ENCODE measurements around the gene CLBA1. TPM values are rescaled to one million over a fixed set of nuclear protein-coding genes. Genes with fewer than 3 reads are reported as not detected.

Gene CLBA1
- total and polyA plus RNA-seq, 2 experiments from 2014 or later: 7.7 to 10.4 TPM

- Histone ChIP-seq H3K9me2 (ENCODE audit: insufficient read depth) (no peaks in the 10 kb centered on the region), H3K36me3 (ENCODE audit: low read depth) (no peaks in the 10 kb centered on the region), H3K9ac (no peak overlapping the region), H3K79me2 (ENCODE audit: insufficient read depth) (no peaks in the 10 kb centered on the region), H3K27ac (no peak overlapping the region), H3K27me3 (replicated peaks; ENCODE audit: insufficient read depth) (no peaks in the 10 kb centered on the region), H2AFZ (no peak overlapping the region), H4K20me1 (ENCODE audit: insufficient read depth) (no peaks in the 10 kb centered on the region), H3F3A (ENCODE audit: insufficient read depth) (0 out of 2 replicates have a peak, but pooled peaks cover 8% of the 10 kb centered on the region), H3K4me1 (ENCODE audit: insufficient read depth) (no peaks in the 10 kb centered on the region), H3K9me3 (ENCODE audit: low read depth) (no peaks in the 10 kb centered on the region), H3K4me3 (no peak overlapping the region), H3K4me2 (ENCODE audit: unreplicated experiment) (no peak overlapping the region)
- TF ChIP-seq EZH2 (IDR thresholded peaks at IDR 0.05; ENCODE audit: insufficient read depth, poor library complexity, severe bottlenecking): no peak
- TF ChIP-seq EZH2phosphoT487 (IDR thresholded peaks at IDR 0.05; ENCODE audit: insufficient read depth, low read depth): no peak
- no peak for DNase-seq
- in situ Hi-C loops (cut with MboI): no loop called here
- 83 to 86% methylated on average over 11 of the region's 11 CpGs for WGBS, 2 experiments (ENCODE audit: low coverage in 1 of 2, low lambda C conversion rate in 2 of 2, missing lambda C conversion rate in 2 of 2)
Measured at GRCh38 chr14:104937694-104938365, 47.8 kb upstream of the CLBA1 start.

- TF ChIP-seq EZH2phosphoT487 (IDR thresholded peaks at IDR 0.05; ENCODE audit: insufficient read depth, low read depth) (no peak), EZH2 (IDR thresholded peaks at IDR 0.05; ENCODE audit: insufficient read depth, poor library complexity, severe bottlenecking) (no peak)
- no peak overlapping the region for H3K4me2 ChIP-seq (ENCODE audit: unreplicated experiment)
- 0 out of 2 replicates have a peak, but pooled peaks cover 8% of the 10 kb centered on the region for H3F3A ChIP-seq (ENCODE audit: insufficient read depth)
- no peak overlapping the region for H3K9ac ChIP-seq
- H3K27me3 ChIP-seq (replicated peaks; ENCODE audit: insufficient read depth): no peaks in the 10 kb centered on the region
- no peak overlapping the region for H3K4me3 ChIP-seq
- no peak overlapping the region for H3K27ac ChIP-seq
- H3K4me1 ChIP-seq (ENCODE audit: insufficient read depth): no peaks in the 10 kb centered on the region
- H3K9me3 ChIP-seq (ENCODE audit: low read depth): no peaks in the 10 kb centered on the region
- no peaks in the 10 kb centered on the region for H3K9me2 ChIP-seq (ENCODE audit: insufficient read depth)
- WGBS, 2 experiments (ENCODE audit: low coverage in 1 of 2, low lambda C conversion rate in 2 of 2, missing lambda C conversion rate in 2 of 2): 32 to 34% methylated on average over 2 of the region's 2 CpGs
- H3K79me2 ChIP-seq (ENCODE audit: insufficient read depth): no peaks in the 10 kb centered on the region
- H3K36me3 ChIP-seq (ENCODE audit: low read depth): no peaks in the 10 kb centered on the region
- DNase-seq: no peak
- H2AFZ ChIP-seq: no peak overlapping the region
- in situ Hi-C loops (cut with MboI): no loop called here
- H4K20me1 ChIP-seq (ENCODE audit: insufficient read depth): no peaks in the 10 kb centered on the region
Measured at GRCh38 chr14:104938436-104938835, 47.2 kb upstream of the CLBA1 start.

GRCh38 chr14:104938960-104939359 lies 46.6 kb upstream of the CLBA1 start:
- Histone ChIP-seq H3K4me1 (ENCODE audit: insufficient read depth) (no peaks in the 10 kb centered on the region), H4K20me1 (ENCODE audit: insufficient read depth) (no peaks in the 10 kb centered on the region), H3K4me3 (no peak overlapping the region), H3K36me3 (ENCODE audit: low read depth) (no peaks in the 10 kb centered on the region), H3K27me3 (replicated peaks; ENCODE audit: insufficient read depth) (no peaks in the 10 kb centered on the region), H3K27ac (no peak overlapping the region), H3F3A (ENCODE audit: insufficient read depth) (0 out of 2 replicates have a peak, but pooled peaks cover 8% of the 10 kb centered on the region), H3K9me2 (ENCODE audit: insufficient read depth) (no peaks in the 10 kb centered on the region), H3K79me2 (ENCODE audit: insufficient read depth) (no peaks in the 10 kb centered on the region), H2AFZ (no peak overlapping the region), H3K9ac (no peak overlapping the region), H3K4me2 (ENCODE audit: unreplicated experiment) (no peak overlapping the region), H3K9me3 (ENCODE audit: low read depth) (no peaks in the 10 kb centered on the region)
- in situ Hi-C loops (cut with MboI): no loop called here
- no peak for DNase-seq
- no peak for TF ChIP-seq EZH2 (IDR thresholded peaks at IDR 0.05; ENCODE audit: insufficient read depth, poor library complexity, severe bottlenecking)
- WGBS, 2 experiments (ENCODE audit: low coverage in 1 of 2, low lambda C conversion rate in 2 of 2, missing lambda C conversion rate in 2 of 2): 89 to 93% methylated on average over 1 of the region's 1 CpG

- no peaks in the 10 kb centered on the region for H3K27me3 ChIP-seq (replicated peaks; ENCODE audit: insufficient read depth)
- H3K4me1 ChIP-seq (ENCODE audit: insufficient read depth): no peaks in the 10 kb centered on the region
- in situ Hi-C loops (cut with MboI): no loop called here
- 0 out of 2 replicates have a peak, but pooled peaks cover 8% of the 10 kb centered on the region for H3F3A ChIP-seq (ENCODE audit: insufficient read depth)
- 80 to 85% methylated on average over 11 of the region's 11 CpGs for WGBS, 2 experiments (ENCODE audit: low coverage in 1 of 2, low lambda C conversion rate in 2 of 2, missing lambda C conversion rate in 2 of 2)
- H2AFZ ChIP-seq: no peak overlapping the region
- H3K9me3 ChIP-seq (ENCODE audit: low read depth): no peaks in the 10 kb centered on the region
- no peaks in the 10 kb centered on the region for H3K9me2 ChIP-seq (ENCODE audit: insufficient read depth)
- no peaks in the 10 kb centered on the region for H4K20me1 ChIP-seq (ENCODE audit: insufficient read depth)
- H3K4me3 ChIP-seq: no peak overlapping the region
- no peaks in the 10 kb centered on the region for H3K36me3 ChIP-seq (ENCODE audit: low read depth)
- no peak overlapping the region for H3K9ac ChIP-seq
- H3K4me2 ChIP-seq (ENCODE audit: unreplicated experiment): no peak overlapping the region
- H3K27ac ChIP-seq: no peak overlapping the region
- no peak for DNase-seq
- H3K79me2 ChIP-seq (ENCODE audit: insufficient read depth): no peaks in the 10 kb centered on the region
- TF ChIP-seq EZH2 (IDR thresholded peaks at IDR 0.05; ENCODE audit: insufficient read depth, poor library complexity, severe bottlenecking) (no peak), EZH2phosphoT487 (IDR thresholded peaks at IDR 0.05; ENCODE audit: insufficient read depth, low read depth) (no peak)
Measured at GRCh38 chr14:104939666-104940410, 45.8 kb upstream of the CLBA1 start.

Data from GM23248 (cell line).